Hematopoietic multipotent progenitor cell (in vitro differentiated cells): ENCODE data around the gene CFAP77. TPM values are rescaled to one million over a fixed set of nuclear protein-coding genes. Genes with fewer than 3 reads are reported as not detected.

Experiments used
- DNase-seq, 3 donors: peaks; one replicate each; pipeline ENCODE4 v3.0.0-alpha.2; 2011 to 2015; ENCODE audit warnings: low read depth in 2 of 3, low spot score in 2 of 3
- total RNA-seq: library from RNA; depleted of rRNA; stranded (reverse); fragments of >200 nt; gene quantifications from one replicate; pipeline ENCODE4 v1.2.3, GENCODE V29; 2012

The CFAP77 gene
- total RNA-seq, 1 donor: not detected

DNA sequence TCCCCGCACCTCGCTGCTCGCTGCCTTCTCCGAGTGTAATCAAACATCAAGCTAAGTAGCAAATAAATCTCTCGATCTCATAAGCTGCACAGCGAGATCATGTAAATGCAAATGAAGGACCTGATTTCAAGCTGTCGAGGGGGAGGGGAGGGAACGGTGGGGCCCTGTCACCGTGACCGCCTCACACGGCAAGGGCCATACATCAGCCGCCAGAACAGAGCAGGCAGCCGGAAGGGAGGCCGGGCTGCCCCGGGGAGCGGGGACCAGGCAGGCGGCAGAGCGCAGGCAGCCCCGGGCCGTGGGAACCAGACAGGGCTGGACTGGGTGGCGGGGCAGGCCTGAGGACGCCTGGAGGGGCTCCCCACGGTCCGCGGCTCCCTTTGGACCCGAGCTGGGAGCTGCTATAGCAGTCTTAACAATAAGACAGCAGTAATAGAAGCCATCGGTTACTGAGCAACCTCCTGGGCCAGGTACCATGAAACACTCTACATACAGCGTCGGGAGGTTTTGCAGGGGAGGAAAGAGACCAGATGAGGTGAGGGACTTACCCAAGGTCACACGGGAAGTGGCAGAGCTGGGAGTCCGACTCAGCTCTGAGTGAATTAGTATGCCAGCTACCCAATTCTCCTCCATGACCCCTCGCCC lies 76.8 kb downstream of the CFAP77 start:
- peak in 1 of 3 donors; percentile 4 for DNase-seq

DNA sequence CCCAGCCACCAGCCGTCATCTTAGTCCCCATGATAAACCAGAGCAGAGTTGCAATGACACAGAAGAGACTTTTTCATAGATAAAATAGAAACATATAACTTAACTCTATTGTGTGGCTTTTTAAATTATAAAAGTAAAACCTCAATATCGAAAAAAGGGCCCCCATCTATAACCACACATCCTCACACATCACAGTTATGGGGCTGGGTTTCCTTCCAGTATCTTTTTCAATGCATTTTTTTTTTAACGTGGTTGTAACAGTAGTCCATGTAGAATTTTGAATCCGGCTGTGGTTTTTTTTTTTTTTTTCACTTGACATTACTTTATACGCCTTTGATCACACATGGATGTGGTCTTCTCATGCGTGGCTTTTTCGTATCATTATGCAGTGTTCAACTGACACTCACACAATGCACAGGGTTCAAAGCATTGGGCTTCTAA lies 77.4 kb downstream of the CFAP77 start:
- DNase-seq: peak in 1 of 3 donors; percentile 16

DNA sequence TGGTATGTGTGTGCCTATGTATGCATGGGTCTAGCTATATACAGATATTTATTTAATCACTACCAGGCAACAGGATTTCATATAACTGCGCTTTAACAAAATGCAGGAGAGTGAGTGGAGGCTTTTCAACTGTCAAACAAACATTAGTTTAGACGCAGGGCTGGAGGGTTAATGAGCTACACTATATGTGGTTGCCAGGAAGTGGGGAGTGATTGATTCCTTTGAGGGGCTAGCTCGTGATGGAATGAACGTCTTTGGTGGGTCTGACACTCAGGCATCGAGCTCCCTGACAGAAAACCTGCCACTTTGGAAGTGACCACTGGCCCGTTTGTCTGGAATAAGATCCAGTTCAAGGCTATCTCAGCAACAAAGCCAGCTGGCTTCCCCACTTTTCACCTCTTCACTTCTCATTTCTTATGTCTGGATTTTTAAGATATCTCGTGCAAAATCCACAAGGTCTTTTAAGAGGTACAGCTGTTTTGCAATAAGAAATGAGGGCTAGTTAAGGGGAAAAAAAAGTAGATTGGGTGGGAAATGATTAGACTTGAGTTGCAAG lies 78.0 kb downstream of the CFAP77 start:
- no peak for DNase-seq

DNA sequence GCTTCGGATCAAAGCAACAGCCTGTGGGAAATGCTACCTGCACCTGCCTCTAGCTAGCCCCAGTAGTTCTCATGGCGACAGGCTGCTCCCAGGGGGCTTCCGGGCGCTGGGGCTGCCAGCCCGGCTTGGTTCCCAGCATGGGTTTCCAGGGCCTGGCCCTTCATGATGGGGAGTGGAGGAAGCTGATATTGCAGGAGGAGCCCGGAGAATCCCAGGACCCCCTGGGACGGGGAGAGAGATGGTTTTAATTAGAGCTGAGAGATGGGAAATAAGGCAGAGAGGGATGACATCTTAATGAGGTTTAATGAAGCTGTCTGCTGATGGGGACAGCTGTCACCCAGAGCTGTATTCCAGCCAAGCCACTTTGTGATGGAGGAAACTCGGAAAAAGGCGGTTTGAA lies 78.6 kb downstream of the CFAP77 start:
- DNase-seq: no peak

DNA sequence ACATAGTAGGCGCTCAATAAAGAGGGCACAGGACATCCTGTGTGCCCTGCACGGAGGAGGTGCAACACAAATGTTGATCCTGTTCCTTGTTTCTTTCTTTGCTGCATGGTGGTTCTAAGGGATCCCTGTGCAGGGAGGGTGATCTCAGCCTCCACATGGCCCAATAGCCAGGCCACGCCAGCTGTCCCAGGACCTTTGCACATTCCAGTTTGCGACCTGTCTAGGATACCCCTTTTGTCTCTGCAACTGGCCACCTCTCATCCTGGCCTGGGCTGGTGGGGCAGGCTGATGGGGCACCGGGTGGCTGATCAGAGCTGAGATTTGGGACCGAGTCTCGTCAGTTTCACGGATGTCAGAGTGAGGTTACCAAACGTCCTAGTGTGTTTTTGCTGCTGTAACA lies 79.5 kb downstream of the CFAP77 start:
- DNase-seq: no peak

DNA sequence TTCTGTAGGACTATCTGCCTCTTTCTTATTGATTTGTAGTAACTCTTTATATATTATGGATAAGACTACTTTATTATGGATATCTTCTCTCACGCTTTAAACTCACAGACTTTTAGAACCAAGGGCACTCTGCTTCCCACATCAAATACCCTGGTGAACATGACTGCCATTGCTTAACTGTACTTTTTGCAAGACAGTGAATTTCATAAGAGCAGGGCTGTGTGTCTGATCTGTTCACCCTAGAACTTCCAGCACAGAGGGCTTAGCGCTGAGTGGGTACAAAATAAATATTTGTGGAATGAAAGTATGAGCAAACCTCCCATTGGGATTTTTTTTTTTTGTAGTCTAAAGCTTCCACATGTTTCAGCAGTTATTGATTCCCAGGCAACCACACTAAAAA lies 84.8 kb downstream of the CFAP77 start:
- no peak for DNase-seq

DNA sequence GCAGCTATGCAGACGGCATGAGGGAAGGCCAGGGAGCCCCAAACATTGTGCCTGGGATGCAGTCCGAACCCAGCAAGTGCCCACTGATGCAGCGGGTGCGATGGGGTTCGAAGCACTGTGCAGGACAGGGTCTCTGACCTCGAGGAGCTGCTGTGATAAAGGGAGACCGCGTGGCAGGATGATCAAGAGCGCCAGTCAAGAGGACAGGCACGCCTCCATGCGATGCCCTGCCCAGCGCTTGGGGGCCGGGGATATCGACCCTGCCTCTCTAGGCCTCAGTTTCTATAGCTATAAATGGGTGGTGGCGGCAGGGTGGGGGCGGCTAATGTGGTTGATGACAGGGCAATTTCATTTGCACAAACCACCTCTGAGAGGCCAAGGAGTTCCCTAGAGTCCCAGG lies 87.7 kb downstream of the CFAP77 start:
- DNase-seq: no peak

DNA sequence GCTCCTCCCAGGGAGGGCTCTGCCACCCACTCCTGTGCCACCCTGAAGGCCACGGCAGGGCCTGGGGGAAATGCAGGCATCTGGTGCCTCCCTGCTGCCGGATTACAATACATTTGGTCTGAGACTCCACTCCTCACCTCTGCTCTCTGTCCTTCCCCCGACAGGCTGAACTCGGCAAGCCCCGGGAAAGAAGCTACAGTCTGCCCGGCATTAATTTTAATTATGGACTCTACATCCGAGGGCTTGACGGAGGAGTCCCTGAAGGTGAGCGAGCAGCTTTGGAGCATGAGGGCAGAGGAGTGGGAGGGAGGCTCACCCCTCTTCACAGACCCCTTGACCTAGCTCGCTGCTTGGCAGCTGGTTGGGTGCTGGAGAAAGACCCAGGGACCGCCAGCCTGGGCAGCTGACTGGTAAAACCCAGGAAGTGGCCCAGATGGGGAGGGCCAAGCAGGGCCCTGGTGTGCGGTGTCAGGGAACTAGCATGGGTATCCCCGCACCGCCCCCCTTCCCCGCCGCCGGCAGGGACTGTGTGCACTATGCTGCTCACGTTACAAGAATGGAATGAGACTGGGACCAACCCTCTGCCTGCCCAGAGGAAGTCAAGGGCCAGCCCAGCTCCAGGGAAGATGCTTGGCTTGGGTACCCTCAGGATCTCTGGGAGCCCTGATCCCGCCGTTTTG lies 88.7 kb downstream of the CFAP77 start:
- no peak for DNase-seq

DNA sequence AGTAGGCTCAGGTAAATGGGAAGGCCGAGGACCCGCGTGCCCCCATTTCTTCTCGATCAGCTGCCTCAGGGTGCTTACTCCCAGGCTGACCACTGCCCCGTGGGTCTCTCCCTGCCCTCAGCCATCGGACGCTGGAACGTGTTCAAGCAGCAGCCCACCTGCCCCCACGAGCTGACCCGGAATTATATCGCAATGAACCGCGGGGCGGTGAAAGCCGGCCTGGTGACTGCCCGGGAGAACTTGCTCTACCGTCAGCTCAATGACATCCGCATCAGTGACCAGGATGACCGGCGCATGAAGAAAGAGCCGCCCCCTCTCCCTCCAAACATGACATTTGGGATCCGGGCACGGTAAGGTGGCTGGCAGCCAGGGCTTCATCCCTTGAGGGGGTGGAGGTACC lies 89.2 kb downstream of the CFAP77 start:
- no peak for DNase-seq

DNA sequence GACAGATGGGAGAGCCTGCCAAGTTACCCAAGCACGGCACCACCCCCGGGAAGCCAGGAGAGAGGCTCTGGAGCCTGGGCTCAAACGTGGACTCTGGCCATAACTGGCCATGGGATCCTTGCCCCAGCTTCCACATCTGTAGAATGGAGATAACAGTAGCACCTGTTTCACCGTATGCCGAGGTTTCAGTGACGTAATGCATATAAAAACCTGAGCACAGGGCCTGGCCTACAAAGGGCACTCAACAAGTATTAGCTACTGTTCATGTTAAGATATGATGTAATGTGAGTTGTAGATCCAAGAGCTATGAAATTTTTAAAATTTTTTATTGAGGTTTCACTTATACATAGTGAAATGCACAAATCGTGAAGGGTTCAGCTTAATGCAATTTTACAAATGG lies 90.2 kb downstream of the CFAP77 start:
- DNase-seq: no peak

DNA sequence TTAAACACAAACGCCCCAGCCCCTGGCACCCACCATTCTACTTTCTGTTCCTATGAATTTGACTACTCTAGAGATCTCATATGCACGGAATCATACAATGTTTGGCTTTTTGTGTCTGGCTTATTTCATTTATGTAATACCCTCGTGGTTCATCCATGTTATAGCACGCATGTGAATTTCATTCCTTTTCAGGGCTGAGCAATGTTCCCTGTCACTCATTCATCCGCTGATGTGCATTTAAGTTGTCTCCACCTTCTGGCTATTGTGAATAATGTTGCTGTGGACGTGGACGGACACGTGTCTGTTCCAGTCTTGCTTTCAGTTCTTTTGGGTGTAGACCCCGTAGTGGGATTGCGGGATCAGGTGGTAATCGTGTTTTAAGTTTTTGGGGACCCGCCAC lies 92.5 kb downstream of the CFAP77 start:
- no peak for DNase-seq

DNA sequence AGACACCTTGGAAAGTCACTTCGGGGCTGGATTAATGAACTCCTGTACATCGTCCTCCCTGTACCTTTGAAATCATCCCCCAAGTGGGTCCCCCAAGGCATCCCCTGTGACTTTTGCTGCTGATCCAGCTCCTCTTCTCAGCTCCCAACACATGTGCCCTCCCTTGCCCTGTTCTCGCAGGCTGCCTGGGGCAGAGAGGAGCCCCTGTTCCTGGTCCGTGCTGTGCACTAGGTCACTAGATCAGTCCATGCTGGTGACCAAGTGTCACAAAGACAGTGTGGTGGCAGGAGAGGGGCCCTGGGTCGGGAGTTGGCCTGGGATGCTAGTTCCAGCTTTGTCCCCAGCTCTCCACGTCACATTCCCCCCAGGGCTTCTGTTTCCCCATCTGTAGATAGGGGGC lies 93.1 kb downstream of the CFAP77 start:
- no peak for DNase-seq

DNA sequence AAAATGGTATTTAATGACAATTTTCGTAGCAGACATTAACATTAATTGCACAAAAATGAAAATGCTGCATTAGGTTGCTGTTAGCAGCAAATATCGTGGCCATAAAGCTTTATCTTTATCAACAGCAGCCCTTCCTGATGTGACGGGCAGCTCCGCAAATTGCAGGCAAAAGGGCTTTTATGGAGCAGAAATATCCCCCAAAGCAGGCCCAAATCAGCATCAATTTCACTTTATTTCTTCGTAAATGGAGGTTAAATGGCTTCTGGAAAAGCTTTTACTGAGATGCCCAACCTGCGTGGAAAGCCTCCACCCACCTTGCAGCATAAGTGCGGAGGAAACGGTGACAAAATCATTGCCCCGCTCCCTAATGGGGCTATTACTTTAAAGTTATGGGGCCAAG lies 94.5 kb downstream of the CFAP77 start:
- no peak for DNase-seq

DNA sequence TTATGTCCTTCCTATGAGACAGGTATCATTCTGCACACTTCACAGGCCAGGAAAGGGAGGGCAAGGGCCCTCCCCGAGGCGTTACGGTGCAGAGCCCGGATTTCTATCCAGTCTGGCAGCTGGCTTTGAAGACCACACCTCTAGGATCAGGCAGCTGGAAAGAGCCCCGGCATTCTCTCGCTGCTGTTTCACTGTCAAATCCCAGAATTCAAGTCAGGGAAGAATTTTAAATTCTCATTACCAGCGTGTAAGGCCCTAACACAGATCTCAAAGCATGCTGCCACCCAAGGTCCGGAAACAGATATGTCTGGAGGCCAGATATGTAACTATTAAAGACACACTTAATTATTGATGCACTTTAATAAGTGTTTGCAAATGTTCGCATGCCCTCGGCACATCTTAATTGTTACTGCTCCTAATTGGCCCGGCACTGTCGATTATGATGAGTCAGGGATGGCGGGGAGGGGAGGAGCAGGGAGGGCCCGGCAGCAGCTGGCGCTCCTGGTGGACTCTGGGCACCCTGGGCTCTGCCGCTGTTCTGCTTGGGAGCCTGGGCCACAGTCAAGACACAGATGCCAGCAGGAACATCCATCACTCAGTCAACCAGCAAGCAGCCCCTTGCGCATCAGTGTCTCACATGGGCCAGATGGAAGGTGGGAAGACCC lies 96.1 kb downstream of the CFAP77 start:
- no peak for DNase-seq

DNA sequence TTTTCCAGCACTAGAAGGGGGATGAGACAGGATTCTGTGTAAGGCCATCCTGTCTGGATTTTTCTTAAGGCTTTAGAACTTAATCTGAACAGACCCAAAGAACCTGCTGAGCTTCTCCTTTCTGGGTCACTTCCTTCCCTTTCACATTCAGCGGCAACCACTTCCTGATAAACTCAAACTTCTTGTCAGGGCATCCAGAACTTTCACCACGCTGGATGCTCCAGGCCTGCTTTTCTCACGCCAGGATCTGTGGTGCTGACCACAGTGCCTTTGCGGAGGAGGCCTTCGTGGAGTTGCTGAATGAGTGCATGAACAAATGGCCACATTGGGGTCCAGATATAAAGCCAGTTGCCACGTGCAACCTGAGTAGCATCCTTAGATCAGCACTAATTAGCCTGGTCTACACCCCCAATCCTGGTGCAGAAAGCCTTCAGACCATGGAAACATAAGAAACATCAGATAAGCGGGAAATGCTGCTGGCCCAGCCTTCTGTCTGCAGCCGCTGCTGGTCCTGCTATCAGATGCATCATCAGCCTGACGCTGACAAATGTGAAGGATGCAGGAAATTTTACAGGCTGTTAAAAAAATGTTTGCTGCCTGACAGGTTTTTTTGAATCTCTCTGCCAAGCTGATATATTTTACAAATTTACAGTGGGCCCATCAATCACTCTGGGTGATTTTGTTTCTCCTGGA lies 97.1 kb downstream of the CFAP77 start:
- peak in 2 of 3 donors; percentile 31 to 62 for DNase-seq

DNA sequence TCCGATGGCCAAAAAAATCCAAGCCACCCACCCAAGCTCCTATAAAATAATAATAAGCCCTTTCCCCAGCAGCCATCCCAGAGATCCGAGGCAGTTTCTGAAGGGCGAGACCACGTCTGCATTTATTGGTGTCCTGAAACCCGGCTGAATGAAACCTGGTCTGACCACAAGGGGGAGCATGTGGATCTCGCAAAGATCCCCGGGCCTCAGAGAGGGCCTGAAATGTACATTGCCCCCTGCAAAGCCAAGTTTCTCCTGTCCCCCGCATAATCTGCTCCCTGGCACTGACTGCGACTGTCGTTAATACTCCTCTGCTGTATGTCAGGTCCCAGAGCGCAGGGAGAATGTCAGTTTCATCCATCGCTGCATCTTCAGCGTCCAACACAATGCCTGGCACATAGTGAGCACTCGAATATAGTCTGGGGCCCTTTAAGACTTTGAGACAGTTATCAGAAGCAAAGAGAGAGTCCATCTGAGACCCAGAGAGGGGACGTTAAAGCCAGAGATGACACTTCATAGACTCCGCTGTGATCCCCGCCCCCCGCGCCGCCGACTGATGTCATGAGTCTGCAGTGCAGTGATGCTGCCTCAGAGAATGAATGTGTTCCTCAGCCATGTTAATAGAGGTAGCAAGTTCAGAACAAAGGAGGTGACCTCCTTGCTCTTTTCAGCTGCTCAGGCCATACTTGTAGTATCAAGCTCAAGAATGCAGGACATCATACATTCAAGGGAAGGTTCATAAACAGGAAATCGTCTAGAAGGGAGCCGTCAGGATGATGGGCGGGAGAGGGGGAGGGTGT lies 97.9 kb downstream of the CFAP77 start:
- peak; percentile 36 to 77 (median 65) for DNase-seq

DNA sequence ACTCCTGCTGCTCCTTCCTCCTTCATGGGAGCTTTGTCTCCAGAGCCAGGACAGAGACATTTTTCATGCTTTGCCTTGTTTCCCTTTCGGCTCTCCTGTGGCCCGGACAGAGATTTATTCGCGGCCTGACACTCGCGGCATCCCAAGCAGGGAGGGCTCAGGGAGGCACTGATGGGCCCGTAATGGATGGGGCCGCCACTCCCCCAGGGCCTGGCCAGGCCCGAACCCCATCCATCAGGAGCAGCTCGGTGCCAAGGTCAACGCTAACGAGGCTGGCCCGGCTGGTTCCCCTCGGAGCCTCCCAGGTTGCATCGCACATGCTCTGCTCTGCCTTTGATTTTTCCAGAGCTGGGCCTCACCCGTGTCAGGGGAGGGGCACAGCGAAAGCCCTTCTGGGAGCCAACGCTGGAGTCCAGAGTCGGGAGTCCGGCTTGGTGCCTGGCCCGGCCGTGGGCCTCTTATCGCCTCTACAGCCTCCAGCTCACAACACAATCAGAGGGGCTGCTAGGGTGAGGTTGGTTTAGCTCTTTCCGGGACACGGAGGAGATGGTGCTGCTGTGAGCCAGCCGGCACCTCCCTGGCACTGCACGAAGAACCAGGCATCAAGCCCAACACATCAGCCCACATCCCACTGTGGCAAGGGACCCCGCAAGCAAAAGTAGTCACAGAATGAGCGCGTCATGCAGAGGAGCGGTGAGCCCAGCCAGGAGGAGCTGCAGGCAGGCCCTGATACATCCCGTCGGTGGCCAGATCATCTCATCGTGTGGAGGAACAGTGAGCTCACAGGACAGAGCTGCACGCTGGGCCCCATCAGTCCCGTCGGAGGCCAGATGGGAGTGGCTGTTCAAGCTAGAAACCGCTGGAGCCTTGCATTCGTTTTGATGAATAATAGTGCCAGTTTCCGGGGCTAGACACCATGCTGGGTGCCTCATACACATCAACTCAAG lies 100.2 kb downstream of the CFAP77 start:
- no peak for DNase-seq

DNA sequence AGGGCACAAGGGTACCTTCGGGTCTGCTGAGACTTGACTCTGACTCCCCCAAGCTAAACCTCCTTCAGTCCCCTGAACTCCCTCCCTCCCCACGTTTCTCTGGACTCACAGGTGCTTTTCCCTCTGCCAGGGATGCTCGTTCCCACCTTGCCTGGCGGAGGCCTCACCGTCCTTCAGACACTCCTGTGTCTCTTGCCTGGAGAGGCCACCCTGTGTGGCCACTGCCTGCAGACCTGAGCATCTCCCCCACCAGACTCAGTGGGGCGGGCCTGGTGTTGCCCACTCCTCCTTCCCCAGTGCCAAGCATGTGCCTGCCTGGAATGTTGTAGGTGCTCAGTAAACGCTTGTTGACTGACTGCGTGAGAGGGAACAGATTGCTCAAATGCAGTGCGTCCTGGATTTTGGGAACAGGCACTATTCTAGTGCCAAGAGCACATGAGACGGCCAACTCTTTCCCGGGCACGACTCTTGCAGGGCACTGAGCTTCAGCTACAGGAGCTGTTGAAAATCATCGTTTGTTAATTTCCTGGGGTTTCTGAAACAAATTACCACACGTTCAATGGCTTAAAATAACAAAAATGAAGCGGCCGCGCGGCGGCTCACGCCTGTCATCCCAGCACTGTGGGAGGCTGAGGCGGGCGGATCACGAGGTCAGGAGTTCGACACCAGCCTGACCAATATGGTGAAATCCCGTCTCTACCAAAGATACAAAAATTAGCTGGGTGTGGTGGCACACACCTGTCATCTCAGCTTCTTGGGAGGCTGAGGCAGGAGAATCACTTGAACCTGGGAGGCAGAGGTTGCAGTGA lies 101.4 kb downstream of the CFAP77 start:
- no peak for DNase-seq
